Thoracic aorta (tissue), 2 donors: Measurements from ENCODE around the gene ZFP62. TPM values are rescaled to one million over a fixed set of nuclear protein-coding genes. Genes with fewer than 3 reads are reported as not detected.

ENCODE experiments used
- ATAC-seq: fragments of 150-250 bp; one replicate; pipeline ENCODE4 v1.8.0; 2017; ENCODE audit warnings: low read depth; ENCODE audit not compliant: insufficient number of reproducible peaks, low FRiP score
- DNase-seq: peaks from one replicate; pipeline ENCODE4 v3.0.0-alpha.2; 2020; ENCODE audit warnings: low spot score
- H3K27ac ChIP-seq, 2 donors: fragments of 200-600 bp; sonication (generic); 1 replicate in 1 of 2; 2 replicates in 1 of 2; pipeline ENCODE4 v1.5.1; 2016; ENCODE audit warnings: mild to moderate bottlenecking in 2 of 2, moderate library complexity in 2 of 2
- H3K27me3 ChIP-seq: fragments of 200-600 bp; sonication (generic); replicated peaks from 2 replicates; pipeline ENCODE4 v1.6.0; 2016; ENCODE audit warnings: mild to moderate bottlenecking; ENCODE audit not compliant: insufficient read depth
- H3K36me3 ChIP-seq: fragments of 200-600 bp; sonication (generic); one replicate; pipeline ENCODE4 v1.5.1; 2016
- H3K4me1 ChIP-seq, 2 donors: fragments of 200-600 bp; sonication (generic); 1 replicate in 1 of 2; 2 replicates in 1 of 2; pipeline versions ENCODE4 v1.5.1 to v1.6.0; 2016; ENCODE audit warnings: low read depth in 2 of 2, mild to moderate bottlenecking in 1 of 2; ENCODE audit not compliant: control insufficient read depth in 1 of 2
- H3K4me3 ChIP-seq: fragments of 200-600 bp; sonication (generic); 2 replicates; pipeline ENCODE4 v1.5.1; 2016; ENCODE audit warnings: mild to moderate bottlenecking
- H3K9me3 ChIP-seq: fragments of 200-600 bp; sonication (generic); 2 replicates; pipeline ENCODE4 v1.5.1; 2016
- total RNA-seq, 2 donors: library from RNA; depleted of rRNA; stranded (reverse); fragments of >200 nt; gene quantifications; one replicate each; pipeline versions ENCODE4 v1.1.0 to v1.2.3, GENCODE V29; 2016
- TF ChIP-seq, protein P1 (sequence below): fragments of 200-600 bp; sonication (generic); IDR thresholded peaks from one replicate; pipeline ENCODE4 v1.5.1; 2019; ENCODE audit warnings: antibody characterized with exemption

The ZFP62 gene
- total RNA-seq, 2 donors from 2014 or later: 12.2 to 19.0 TPM

DNA sequence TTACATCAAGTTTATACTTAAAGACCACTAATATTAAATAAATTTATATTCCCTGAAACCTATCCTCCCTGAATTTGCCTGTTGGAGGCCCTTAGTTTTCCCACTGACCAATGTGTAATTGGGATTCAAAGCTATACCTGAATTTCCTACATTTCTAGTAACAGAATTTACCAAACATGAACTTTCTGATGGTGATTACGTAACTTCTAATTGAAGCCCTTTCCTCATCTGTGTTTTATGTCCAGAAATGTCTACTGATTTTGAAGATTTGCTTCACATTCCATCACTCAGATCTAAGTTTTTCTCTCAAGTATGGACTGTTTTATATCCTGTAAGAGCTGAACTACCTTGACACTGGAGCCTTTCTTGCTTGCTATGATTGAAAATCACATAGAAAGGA lies 12.8 kb downstream of the ZFP62 start:
- Histone ChIP-seq H3K27me3 (no peaks in the 10 kb centered on the region), H3K36me3 (peaks cover 31% of the 10 kb centered on the region), H3K27ac (no peak overlapping the region), H3K9me3 (peaks cover 37% of the 10 kb centered on the region), H3K4me3 (no peak overlapping the region), H3K4me1 (no peaks in the 10 kb centered on the region)
- DNase-seq (no peak), ATAC-seq (no peak)
- TF ChIP-seq, protein P1, sequence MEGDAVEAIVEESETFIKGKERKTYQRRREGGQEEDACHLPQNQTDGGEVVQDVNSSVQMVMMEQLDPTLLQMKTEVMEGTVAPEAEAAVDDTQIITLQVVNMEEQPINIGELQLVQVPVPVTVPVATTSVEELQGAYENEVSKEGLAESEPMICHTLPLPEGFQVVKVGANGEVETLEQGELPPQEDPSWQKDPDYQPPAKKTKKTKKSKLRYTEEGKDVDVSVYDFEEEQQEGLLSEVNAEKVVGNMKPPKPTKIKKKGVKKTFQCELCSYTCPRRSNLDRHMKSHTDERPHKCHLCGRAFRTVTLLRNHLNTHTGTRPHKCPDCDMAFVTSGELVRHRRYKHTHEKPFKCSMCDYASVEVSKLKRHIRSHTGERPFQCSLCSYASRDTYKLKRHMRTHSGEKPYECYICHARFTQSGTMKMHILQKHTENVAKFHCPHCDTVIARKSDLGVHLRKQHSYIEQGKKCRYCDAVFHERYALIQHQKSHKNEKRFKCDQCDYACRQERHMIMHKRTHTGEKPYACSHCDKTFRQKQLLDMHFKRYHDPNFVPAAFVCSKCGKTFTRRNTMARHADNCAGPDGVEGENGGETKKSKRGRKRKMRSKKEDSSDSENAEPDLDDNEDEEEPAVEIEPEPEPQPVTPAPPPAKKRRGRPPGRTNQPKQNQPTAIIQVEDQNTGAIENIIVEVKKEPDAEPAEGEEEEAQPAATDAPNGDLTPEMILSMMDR: no peak

DNA sequence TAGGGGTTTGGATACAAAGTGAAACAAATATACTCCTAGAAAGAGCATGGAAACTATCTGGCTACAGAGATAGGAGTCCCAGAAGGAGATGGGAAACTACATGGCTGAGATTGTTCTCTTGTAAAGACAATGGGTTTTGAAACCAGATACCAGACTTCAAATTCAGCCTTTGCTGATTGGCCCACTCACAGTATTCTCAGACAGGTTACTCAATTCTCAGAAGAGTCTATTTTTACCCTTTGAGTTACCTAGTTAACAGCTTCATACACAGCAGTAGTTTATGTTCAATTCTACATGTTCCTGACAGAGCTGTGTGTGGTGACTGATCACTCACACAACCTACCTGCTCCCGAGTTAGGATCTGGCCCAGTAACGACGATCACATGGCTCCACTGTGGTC lies 14.1 kb downstream of the ZFP62 start:
- TF ChIP-seq, protein P1: no peak
- peaks cover 31% of the 10 kb centered on the region for H3K36me3 ChIP-seq
- no peaks in the 10 kb centered on the region for H3K4me1 ChIP-seq
- H3K27me3 ChIP-seq: no peaks in the 10 kb centered on the region
- no peak overlapping the region for H3K27ac ChIP-seq
- no peak overlapping the region for H3K4me3 ChIP-seq
- peaks cover 37% of the 10 kb centered on the region for H3K9me3 ChIP-seq
- DNase-seq (no peak), ATAC-seq (no peak)

DNA sequence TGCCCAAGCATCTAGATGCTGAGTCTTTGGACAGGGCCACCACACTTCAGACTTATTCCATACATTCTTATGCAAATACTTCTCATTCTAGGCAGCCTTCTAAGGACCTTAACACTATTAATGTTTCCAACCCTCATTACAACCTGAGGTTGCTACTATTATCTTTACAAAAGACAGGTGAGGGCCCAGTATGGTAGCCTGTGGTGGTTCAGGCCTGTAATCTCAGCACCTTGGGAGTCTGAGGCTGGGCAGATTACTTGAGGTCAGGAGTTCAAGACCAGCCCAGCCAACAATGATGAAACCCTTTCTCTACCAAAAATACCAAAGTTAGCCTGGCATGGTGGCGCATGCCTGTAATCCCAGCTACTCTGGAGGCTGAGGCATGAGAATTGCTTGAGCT lies 16.2 kb downstream of the ZFP62 start:
- Histone ChIP-seq H3K4me3 (no peak overlapping the region), H3K4me1 (no peaks in the 10 kb centered on the region), H3K36me3 (peaks cover 16% of the 10 kb centered on the region), H3K9me3 (peaks cover 23% of the 10 kb centered on the region), H3K27ac (no peak overlapping the region), H3K27me3 (no peaks in the 10 kb centered on the region)
- TF ChIP-seq, protein P1: no peak
- ATAC-seq (no peak), DNase-seq (no peak)

DNA sequence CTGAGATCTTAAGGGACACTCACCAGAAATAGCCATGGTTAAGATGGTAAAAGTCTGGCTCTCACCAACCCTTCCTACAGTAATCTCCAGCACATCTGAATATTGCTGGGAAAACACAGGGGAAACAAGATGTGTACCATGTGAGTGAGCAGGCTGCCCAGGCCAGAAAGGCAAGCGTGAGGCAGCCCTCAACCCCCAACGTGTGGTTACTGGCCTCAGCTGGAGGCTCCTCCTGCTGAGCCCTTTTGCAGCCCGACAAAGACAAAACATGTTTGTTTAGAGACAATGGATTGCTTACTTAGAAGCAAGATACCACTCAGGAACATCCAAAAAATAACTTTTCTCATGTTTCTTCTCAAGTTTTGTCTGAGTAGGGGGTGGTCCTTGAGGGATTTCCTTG lies 16.6 kb downstream of the ZFP62 start:
- DNase-seq (no peak), ATAC-seq (no peak)
- Histone ChIP-seq H3K27ac (no peak overlapping the region), H3K9me3 (peaks cover 21% of the 10 kb centered on the region), H3K36me3 (peaks cover 11% of the 10 kb centered on the region), H3K4me3 (no peak overlapping the region), H3K27me3 (no peaks in the 10 kb centered on the region), H3K4me1 (no peaks in the 10 kb centered on the region)
- TF ChIP-seq, protein P1: no peak

DNA sequence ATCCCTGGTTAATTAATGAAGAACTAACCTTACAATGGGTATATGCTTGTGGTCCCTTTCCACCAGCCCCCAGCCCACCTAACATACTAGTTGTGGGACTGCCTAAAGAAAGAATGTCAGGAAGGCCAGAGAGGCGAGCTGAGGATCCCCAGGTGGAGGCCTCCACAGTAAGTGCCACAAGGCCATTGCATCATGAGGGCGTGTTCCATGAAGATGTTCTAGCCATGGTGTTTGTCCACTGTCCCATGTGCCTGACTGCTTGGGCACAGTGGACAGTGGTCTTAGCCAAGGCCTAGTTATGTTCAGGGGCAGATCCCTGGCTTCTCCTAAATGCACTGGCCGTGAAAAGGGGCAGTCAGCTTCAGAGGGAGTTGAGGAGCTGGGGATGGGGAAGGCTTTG lies 21.1 kb downstream of the ZFP62 start:
- Histone ChIP-seq H3K27ac (no peak overlapping the region), H3K27me3 (no peaks in the 10 kb centered on the region), H3K36me3 (no peaks in the 10 kb centered on the region), H3K4me1 (no peaks in the 10 kb centered on the region), H3K9me3 (no peaks in the 10 kb centered on the region), H3K4me3 (no peak overlapping the region)
- ATAC-seq (no peak), DNase-seq (no peak)
- TF ChIP-seq, protein P1: no peak
